Measurements from ENCODE around the gene TSPAN16.

Gene TSPAN16

GRCh38 chr19:11299946-11300810, 4.2 kb downstream of the TSPAN16 start:
- H3K79me2 ChIP-seq (ENCODE audit: insufficient read depth, low read length), result no peaks in the 10 kb centered on the region
- H3K9ac ChIP-seq (ENCODE audit: low read depth, low read length), result no peak overlapping the region
- no peak for TF ChIP-seq CTCF (IDR thresholded peaks at IDR 0.05; ENCODE audit: borderline replicate concordance, extremely low read depth, low read length, poor library complexity, severe bottlenecking)
- no peak for TF ChIP-seq EZH2 (IDR thresholded peaks at IDR 0.05; ENCODE audit: borderline replicate concordance, low read depth, low read length, severe bottlenecking)
- no peak for DNase-seq
- H3K36me3 ChIP-seq (ENCODE audit: insufficient read depth, low read length), result no peaks in the 10 kb centered on the region
- H3K27ac ChIP-seq (ENCODE audit: low read length), result no peak overlapping the region
- H3K4me3 ChIP-seq (ENCODE audit: low read depth in 1 of 2, low read length in 2 of 2), result no peak overlapping the region
- no peaks in the 10 kb centered on the region for H3K9me3 ChIP-seq (ENCODE audit: insufficient read depth, low read length, severe bottlenecking)
- no peaks in the 10 kb centered on the region for H4K20me1 ChIP-seq (ENCODE audit: insufficient read depth, low read length)
- no peak for ATAC-seq (ENCODE audit: insufficient read depth, low read depth)
- no peaks in the 10 kb centered on the region for H3K27me3 ChIP-seq (ENCODE audit: insufficient read depth, low read length, poor library complexity)
- H3K4me2 ChIP-seq (ENCODE audit: insufficient read depth, low read length), result no peak overlapping the region
- H3K4me1 ChIP-seq (ENCODE audit: insufficient read depth, low read length), result peaks cover 3% of the 10 kb centered on the region; the same call in 1 of the 2 replicates
- peak overlapping the region; percentile 25; the same call in 1 of the 2 replicates for H2AFZ ChIP-seq (ENCODE audit: low read depth, low read length)

- H4K20me1 ChIP-seq (ENCODE audit: insufficient read depth, low read length), result no peaks in the 10 kb centered on the region
- H3K4me3 ChIP-seq (ENCODE audit: low read depth in 1 of 2, low read length in 2 of 2), result no peak overlapping the region
- no peak for ATAC-seq (ENCODE audit: insufficient read depth, low read depth)
- no peak overlapping the region for H3K4me2 ChIP-seq (ENCODE audit: insufficient read depth, low read length)
- no peak for DNase-seq
- TF ChIP-seq CTCF (IDR thresholded peaks at IDR 0.05; ENCODE audit: borderline replicate concordance, extremely low read depth, low read length, poor library complexity, severe bottlenecking) (no peak), EZH2 (IDR thresholded peaks at IDR 0.05; ENCODE audit: borderline replicate concordance, low read depth, low read length, severe bottlenecking) (no peak)
- no peak overlapping the region for H3K9ac ChIP-seq (ENCODE audit: low read depth, low read length)
- no peaks in the 10 kb centered on the region for H3K79me2 ChIP-seq (ENCODE audit: insufficient read depth, low read length)
- no peaks in the 10 kb centered on the region for H3K36me3 ChIP-seq (ENCODE audit: insufficient read depth, low read length)
- H2AFZ ChIP-seq (ENCODE audit: low read depth, low read length), result no peak overlapping the region
- H3K9me3 ChIP-seq (ENCODE audit: insufficient read depth, low read length, severe bottlenecking), result no peaks in the 10 kb centered on the region
- H3K4me1 ChIP-seq (ENCODE audit: insufficient read depth, low read length), result peaks cover 3% of the 10 kb centered on the region; the same call in 1 of the 2 replicates
- no peaks in the 10 kb centered on the region for H3K27me3 ChIP-seq (ENCODE audit: insufficient read depth, low read length, poor library complexity)
- H3K27ac ChIP-seq (ENCODE audit: low read length), result no peak overlapping the region
Observed at GRCh38 chr19:11300811-11301120, 4.8 kb downstream of the TSPAN16 start.

- no peak for TF ChIP-seq CTCF (IDR thresholded peaks at IDR 0.05; ENCODE audit: borderline replicate concordance, extremely low read depth, low read length, poor library complexity, severe bottlenecking)
- TF ChIP-seq EZH2 (IDR thresholded peaks at IDR 0.05; ENCODE audit: borderline replicate concordance, low read depth, low read length, severe bottlenecking), result no peak
- no peak for ATAC-seq (ENCODE audit: insufficient read depth, low read depth)
- no peak for DNase-seq
Observed at GRCh38 chr19:11304936-11305335, 9.0 kb downstream of the TSPAN16 start.

More at GRCh38 chr19:11304936-11305335, 9.0 kb downstream of the TSPAN16 start:
- H3K9ac ChIP-seq (ENCODE audit: low read depth, low read length), result no peak overlapping the region
- no peaks in the 10 kb centered on the region for H3K27me3 ChIP-seq (ENCODE audit: insufficient read depth, low read length, poor library complexity)
- no peak overlapping the region for H3K4me3 ChIP-seq (ENCODE audit: low read depth in 1 of 2, low read length in 2 of 2)
- H2AFZ ChIP-seq (ENCODE audit: low read depth, low read length), result no peak overlapping the region
- H3K9me3 ChIP-seq (ENCODE audit: insufficient read depth, low read length, severe bottlenecking), result no peaks in the 10 kb centered on the region
- no peaks in the 10 kb centered on the region for H3K36me3 ChIP-seq (ENCODE audit: insufficient read depth, low read length)
- peaks cover 3% of the 10 kb centered on the region; the same call in 1 of the 2 replicates for H3K4me1 ChIP-seq (ENCODE audit: insufficient read depth, low read length)
- H3K27ac ChIP-seq (ENCODE audit: low read length), result no peak overlapping the region
- H4K20me1 ChIP-seq (ENCODE audit: insufficient read depth, low read length), result no peaks in the 10 kb centered on the region
- H3K4me2 ChIP-seq (ENCODE audit: insufficient read depth, low read length), result no peak overlapping the region
- H3K79me2 ChIP-seq (ENCODE audit: insufficient read depth, low read length), result no peaks in the 10 kb centered on the region

Data from DND-41 (cell line).